WTC11 (cell line): ENCODE results near the gene ASIC5. TPM values are rescaled to one million over a fixed set of nuclear protein-coding genes. Genes with fewer than 3 reads are reported as not detected.
A peak's percentile ranks its signal among the peaks of the same experiment; 100 is the strongest.

Source experiments
- ATAC-seq: fragments of 200-7000 bp; cut with Tn5 transposase; 2 replicates; pipeline ENCODE4 v1.10.0; 2021; ENCODE audit warnings: mild to moderate bottlenecking, moderate library complexity
- CTCF ChIA-PET: fragments of 300-600 bp; sonication (Branson Sonifier 250); formaldehyde crosslinking; loops from one replicate; lab custom pipeline; 2021; ENCODE audit warnings: antibody characterized with exemption; lab: Charles Lee
- POLR2A ChIA-PET: fragments of 350-600 bp; sonication (Branson Sonifier 250); formaldehyde crosslinking; loops from one replicate; lab custom pipeline; 2021; ENCODE audit warnings: antibody characterized with exemption; lab: Charles Lee
- DNase-seq: peaks from one replicate; pipeline ENCODE4 v3.0.0; 2021; ENCODE audit warnings: low spot score
- H3K27ac Mint-ChIP-seq: 2 replicates; pipeline ENCODE4 v1.8.0; 2021; ENCODE audit warnings: mixed read lengths
- H3K27me3 Mint-ChIP-seq: 2 replicates; pipeline ENCODE4 v1.8.0; 2021; ENCODE audit warnings: low read depth, mild to moderate bottlenecking, moderate library complexity, mixed read lengths
- H3K36me3 Mint-ChIP-seq: 2 replicates; pipeline ENCODE4 v1.8.0; 2021; ENCODE audit warnings: mixed read lengths
- H3K4me1 Mint-ChIP-seq: 2 replicates; pipeline ENCODE4 v1.8.0; 2022; ENCODE audit warnings: mixed read lengths
- H3K4me3 Mint-ChIP-seq: 2 replicates; pipeline ENCODE4 v1.8.0; 2021; ENCODE audit warnings: mild to moderate bottlenecking, moderate library complexity, mixed read lengths
- H3K9me3 Mint-ChIP-seq: 2 replicates; pipeline ENCODE4 v1.8.0; 2021; ENCODE audit warnings: mixed read lengths
- ARID4B ChIP-seq: sonication (generic); formaldehyde crosslinking; IDR thresholded peaks from 2 replicates; pipeline ENCODE4 v1.8.0; 2023; ENCODE audit warnings: missing genetic modification reagents, mild to moderate bottlenecking, borderline replicate concordance
- ESRRA ChIP-seq: sonication (generic); formaldehyde crosslinking; IDR thresholded peaks from 2 replicates; pipeline ENCODE4 v1.8.1; 2022; ENCODE audit warnings: mild to moderate bottlenecking, missing genetic modification reagents, borderline replicate concordance
- GTF2I ChIP-seq: fragments of 250-450 bp; sonication (Bioruptor Pico); conservative IDR thresholded peaks from 2 replicates; pipeline ENCODE4 v1.4.0; 2021; ENCODE audit warnings: mild to moderate bottlenecking
- STAT6 ChIP-seq: sonication (generic); formaldehyde crosslinking; conservative IDR thresholded peaks from 2 replicates; pipeline ENCODE4 v1.8.1; 2023; ENCODE audit warnings: mild to moderate bottlenecking, low read depth, missing genetic modification reagents, moderate library complexity
- TCF7 ChIP-seq: sonication (generic); formaldehyde crosslinking; IDR thresholded peaks from 2 replicates; pipeline ENCODE4 v1.8.0; 2022; ENCODE audit warnings: mild to moderate bottlenecking, low read depth, missing genetic modification reagents, moderate library complexity
- USF1 ChIP-seq: sonication (generic); formaldehyde crosslinking; IDR thresholded peaks from 2 replicates; pipeline ENCODE4 v1.8.0; 2022; ENCODE audit warnings: mild to moderate bottlenecking, missing genetic modification reagents
- ZNF263 ChIP-seq: sonication (generic); formaldehyde crosslinking; IDR thresholded peaks from 2 replicates; pipeline ENCODE4 v1.8.1; 2022; ENCODE audit warnings: low read depth, mild to moderate bottlenecking, moderate library complexity, missing genetic modification reagents
- ZNF396 ChIP-seq: fragments of 250-450 bp; sonication (Bioruptor Pico); IDR thresholded peaks from 2 replicates; pipeline ENCODE4 v1.8.0; 2021; ENCODE audit warnings: mild to moderate bottlenecking, moderate library complexity, borderline replicate concordance
- ZNF423 ChIP-seq: fragments of 250-450 bp; sonication (Bioruptor Pico); IDR thresholded peaks from 2 replicates; pipeline ENCODE4 v2.1.2; 2022; ENCODE audit warnings: mild to moderate bottlenecking, moderate library complexity
- ZNF512 ChIP-seq: sonication (generic); formaldehyde crosslinking; IDR thresholded peaks from 2 replicates; pipeline ENCODE4 v1.8.1; 2022; ENCODE audit warnings: missing genetic modification reagents, borderline replicate concordance
- total RNA-seq: library from RNA; stranded (reverse); gene quantifications from 3 replicates; pipeline ENCODE4 v1.2.3, GENCODE V29; 2021
- TF ChIP-seq, protein P1 (sequence below): fragments of 200-600 bp; IDR thresholded peaks from 2 replicates; pipeline ENCODE4 v1.8.0; 2022; ENCODE audit warnings: antibody characterized with exemption
- TF ChIP-seq, protein P2 (sequence below): sonication (generic); formaldehyde crosslinking; IDR thresholded peaks from 2 replicates; pipeline ENCODE4 v1.8.0; 2022; ENCODE audit warnings: mild to moderate bottlenecking, missing genetic modification reagents
- TF ChIP-seq, protein P3 (sequence below): fragments of 250-450 bp; sonication (Bioruptor Pico); IDR thresholded peaks from 2 replicates; pipeline ENCODE4 v1.8.0; 2021; ENCODE audit warnings: mild to moderate bottlenecking

ASIC5 gene
- total RNA-seq, 1 experiment from 2014 or later: not detected

DNA sequence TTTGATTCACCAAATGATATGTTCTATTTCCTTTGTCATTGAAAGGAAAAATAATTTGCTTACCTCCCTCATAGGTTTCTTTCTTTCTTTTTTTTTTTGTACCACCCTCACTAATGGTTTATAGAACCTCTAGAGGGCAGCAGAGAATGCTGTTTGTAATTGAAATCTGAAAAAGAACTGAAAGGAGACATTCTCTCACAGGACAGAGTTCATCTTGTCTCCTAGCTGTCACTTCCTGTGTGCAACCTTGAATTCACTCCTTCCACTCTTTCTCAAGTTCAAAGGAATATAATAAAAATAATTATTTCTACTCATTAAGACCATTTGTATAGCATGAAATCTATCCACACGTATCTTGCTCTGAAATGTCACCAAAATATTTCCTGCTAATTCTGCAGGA lies 56.2 kb downstream of the ASIC5 start:
- CTCF ChIA-PET: interaction anchor here (0.6 to 2.7 kb wide), 6 partner anchors 14 to 166 kb away, joined by 3 to 36 read pairs (median 4); partner anchors contain the start of gene CTSO
- Mint-ChIP-seq H3K9me3 (no peaks in the 10 kb centered on the region), H3K27me3 (no peaks in the 10 kb centered on the region), H3K4me1 (peaks cover 4% of the 10 kb centered on the region; the same call in 1 of the 2 replicates), H3K36me3 (no peaks in the 10 kb centered on the region), H3K4me3 (no peak overlapping the region), H3K27ac (no peak overlapping the region)
- POLR2A ChIA-PET: interaction anchor here (0.7 to 1.2 kb wide), 2 partner anchors 144 to 312 kb away, joined by 3 read pairs; partner anchors contain the start of gene CTSO
- no peak for TF ChIP-seq GTF2I (CRISPR knock-in tag)
- TF ChIP-seq, protein P1, sequence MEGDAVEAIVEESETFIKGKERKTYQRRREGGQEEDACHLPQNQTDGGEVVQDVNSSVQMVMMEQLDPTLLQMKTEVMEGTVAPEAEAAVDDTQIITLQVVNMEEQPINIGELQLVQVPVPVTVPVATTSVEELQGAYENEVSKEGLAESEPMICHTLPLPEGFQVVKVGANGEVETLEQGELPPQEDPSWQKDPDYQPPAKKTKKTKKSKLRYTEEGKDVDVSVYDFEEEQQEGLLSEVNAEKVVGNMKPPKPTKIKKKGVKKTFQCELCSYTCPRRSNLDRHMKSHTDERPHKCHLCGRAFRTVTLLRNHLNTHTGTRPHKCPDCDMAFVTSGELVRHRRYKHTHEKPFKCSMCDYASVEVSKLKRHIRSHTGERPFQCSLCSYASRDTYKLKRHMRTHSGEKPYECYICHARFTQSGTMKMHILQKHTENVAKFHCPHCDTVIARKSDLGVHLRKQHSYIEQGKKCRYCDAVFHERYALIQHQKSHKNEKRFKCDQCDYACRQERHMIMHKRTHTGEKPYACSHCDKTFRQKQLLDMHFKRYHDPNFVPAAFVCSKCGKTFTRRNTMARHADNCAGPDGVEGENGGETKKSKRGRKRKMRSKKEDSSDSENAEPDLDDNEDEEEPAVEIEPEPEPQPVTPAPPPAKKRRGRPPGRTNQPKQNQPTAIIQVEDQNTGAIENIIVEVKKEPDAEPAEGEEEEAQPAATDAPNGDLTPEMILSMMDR: peak; percentile 31
- DNase-seq (no peak), ATAC-seq (peak; percentile 80)

GRCh38 chr4:155807021-155807420 lies 59.1 kb downstream of the ASIC5 start:
- no peak for ATAC-seq
- Mint-ChIP-seq H3K36me3 (no peaks in the 10 kb centered on the region), H3K4me1 (peaks cover 4% of the 10 kb centered on the region; the same call in 1 of the 2 replicates), H3K4me3 (no peak overlapping the region), H3K27ac (no peak overlapping the region), H3K27me3 (no peaks in the 10 kb centered on the region), H3K9me3 (no peaks in the 10 kb centered on the region)
- no peak for DNase-seq
- TF ChIP-seq ZNF512 (CRISPR knock-in tag) (no peak), ZNF263 (CRISPR knock-in tag) (no peak), STAT6 (CRISPR knock-in tag) (no peak), ZNF423 (no peak), ARID4B (CRISPR knock-in tag) (no peak), ZNF396 (no peak), USF1 (CRISPR knock-in tag) (no peak), TCF7 (CRISPR knock-in tag) (no peak), ESRRA (no peak)
- TF ChIP-seq, protein P1: no peak
- TF ChIP-seq, protein P2, sequence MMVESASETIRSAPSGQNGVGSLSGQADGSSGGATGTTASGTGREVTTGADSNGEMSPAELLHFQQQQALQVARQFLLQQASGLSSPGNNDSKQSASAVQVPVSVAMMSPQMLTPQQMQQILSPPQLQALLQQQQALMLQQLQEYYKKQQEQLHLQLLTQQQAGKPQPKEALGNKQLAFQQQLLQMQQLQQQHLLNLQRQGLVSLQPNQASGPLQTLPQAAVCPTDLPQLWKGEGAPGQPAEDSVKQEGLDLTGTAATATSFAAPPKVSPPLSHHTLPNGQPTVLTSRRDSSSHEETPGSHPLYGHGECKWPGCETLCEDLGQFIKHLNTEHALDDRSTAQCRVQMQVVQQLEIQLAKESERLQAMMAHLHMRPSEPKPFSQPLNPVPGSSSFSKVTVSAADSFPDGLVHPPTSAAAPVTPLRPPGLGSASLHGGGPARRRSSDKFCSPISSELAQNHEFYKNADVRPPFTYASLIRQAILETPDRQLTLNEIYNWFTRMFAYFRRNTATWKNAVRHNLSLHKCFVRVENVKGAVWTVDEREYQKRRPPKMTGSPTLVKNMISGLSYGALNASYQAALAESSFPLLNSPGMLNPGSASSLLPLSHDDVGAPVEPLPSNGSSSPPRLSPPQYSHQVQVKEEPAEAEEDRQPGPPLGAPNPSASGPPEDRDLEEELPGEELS (CRISPR knock-in tag): no peak
- TF ChIP-seq, protein P3, sequence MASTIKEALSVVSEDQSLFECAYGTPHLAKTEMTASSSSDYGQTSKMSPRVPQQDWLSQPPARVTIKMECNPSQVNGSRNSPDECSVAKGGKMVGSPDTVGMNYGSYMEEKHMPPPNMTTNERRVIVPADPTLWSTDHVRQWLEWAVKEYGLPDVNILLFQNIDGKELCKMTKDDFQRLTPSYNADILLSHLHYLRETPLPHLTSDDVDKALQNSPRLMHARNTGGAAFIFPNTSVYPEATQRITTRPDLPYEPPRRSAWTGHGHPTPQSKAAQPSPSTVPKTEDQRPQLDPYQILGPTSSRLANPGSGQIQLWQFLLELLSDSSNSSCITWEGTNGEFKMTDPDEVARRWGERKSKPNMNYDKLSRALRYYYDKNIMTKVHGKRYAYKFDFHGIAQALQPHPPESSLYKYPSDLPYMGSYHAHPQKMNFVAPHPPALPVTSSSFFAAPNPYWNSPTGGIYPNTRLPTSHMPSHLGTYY (CRISPR knock-in tag): no peak
- ChIA-PET POLR2A (no interaction called here), CTCF (interaction anchor here (1.0 kb wide), 1 partner anchor 147 kb away, joined by 5 read pairs; the partner anchor contains the start of gene CTSO)
